GM04504 (cell line): ENCODE results near the gene PCSK5.

Experiments used
- DNase-seq: peaks from one replicate; pipeline ENCODE4 v3.0.0-alpha.2; 2012; ENCODE audit warnings: low read depth

The PCSK5 gene

GRCh38 chr9:76191493-76191892 is 301.0 kb downstream of the PCSK5 start:
- DNase-seq: no peak

DNA sequence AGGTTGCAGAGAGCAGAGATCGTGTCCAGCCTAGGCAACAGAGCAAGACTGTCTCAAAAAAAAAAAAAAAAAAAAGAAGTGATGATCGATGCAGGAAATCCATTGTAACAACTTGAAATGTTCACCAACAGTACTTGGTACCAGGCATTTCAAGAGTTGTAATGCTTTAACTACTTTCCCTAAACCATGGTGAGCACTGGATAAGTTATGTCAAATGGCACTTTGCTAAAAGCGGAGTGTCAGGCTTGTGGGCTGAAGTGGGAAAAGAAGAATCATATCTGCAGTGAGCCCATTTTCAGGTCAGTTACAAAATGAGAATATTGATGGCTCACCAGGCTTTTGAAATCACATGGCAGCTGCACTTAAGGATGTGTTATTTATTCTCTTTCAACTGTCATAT is 301.5 kb downstream of the PCSK5 start:
- no peak for DNase-seq

- DNase-seq: no peak
Measured at GRCh38 chr9:76194896-76195295, 304.4 kb downstream of the PCSK5 start.

DNA sequence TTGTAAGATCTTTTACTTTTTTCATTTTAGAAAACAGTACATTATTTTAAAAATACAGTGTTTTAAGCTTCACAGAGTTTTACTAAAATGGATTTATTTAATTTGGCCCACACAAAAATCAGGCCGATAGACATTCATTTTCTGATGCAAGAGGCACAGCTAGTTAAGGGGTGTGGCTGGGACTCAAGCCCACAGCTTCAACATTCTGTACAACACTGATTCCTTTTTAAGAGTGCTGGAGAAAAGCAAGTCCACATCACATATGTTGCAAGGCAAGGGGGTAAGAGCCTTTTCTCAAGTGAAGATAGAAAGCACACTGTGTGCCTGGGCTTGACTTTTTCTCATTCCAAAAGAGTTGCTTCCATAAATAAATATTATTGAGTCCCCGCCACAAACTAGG is 307.9 kb downstream of the PCSK5 start:
- DNase-seq: no peak

- DNase-seq: no peak
Measured at GRCh38 chr9:76200315-76200714, 309.8 kb downstream of the PCSK5 start.

GRCh38 chr9:76200745-76201144 is 310.3 kb downstream of the PCSK5 start:
- no peak for DNase-seq

- no peak for DNase-seq
Measured at GRCh38 chr9:76203373-76203772, 312.9 kb downstream of the PCSK5 start.

GRCh38 chr9:76206821-76207220 is 316.3 kb downstream of the PCSK5 start:
- DNase-seq: no peak

DNA sequence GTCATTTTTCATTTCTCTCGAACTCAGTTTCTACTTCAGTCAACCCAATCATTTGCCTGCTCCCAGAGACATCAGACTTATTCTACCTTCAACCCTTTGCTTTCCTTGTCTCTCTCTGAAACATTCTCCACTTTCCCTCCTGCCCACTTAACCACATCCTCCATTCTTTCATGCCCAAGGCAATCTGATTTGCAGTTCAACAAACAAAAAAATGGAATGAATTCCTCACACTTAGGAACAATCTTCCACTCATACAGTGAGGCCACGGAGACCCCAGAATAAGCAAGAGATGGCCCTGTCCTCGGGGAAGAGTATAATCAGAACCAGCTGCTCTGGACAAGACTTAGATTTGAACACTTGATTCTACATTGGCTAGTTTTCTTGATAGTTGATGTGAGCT is 323.3 kb downstream of the PCSK5 start:
- no peak for DNase-seq

DNA sequence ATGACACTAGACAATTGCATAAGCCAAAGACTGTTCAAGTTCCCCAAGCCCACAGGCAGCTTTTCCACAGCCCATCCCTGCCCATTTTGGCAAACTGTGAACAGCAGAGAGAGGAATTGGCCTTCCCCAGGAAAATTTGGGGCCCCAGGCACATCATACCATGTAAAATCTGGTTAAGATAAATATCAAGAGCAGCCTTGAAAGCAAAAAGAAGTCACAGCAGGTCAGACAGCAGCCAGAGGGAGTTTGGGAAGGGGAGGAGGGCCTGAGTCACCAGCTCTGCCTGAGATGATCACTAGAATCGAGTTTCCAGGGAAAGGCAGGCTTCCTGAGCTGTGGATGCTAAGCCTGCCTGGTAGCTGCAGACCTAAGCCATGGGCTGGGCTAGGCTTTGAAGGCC is 324.6 kb downstream of the PCSK5 start:
- peak; percentile 59 for DNase-seq

- peak; percentile 72 for DNase-seq
Measured at GRCh38 chr9:76216161-76216649, 325.7 kb downstream of the PCSK5 start.

DNA sequence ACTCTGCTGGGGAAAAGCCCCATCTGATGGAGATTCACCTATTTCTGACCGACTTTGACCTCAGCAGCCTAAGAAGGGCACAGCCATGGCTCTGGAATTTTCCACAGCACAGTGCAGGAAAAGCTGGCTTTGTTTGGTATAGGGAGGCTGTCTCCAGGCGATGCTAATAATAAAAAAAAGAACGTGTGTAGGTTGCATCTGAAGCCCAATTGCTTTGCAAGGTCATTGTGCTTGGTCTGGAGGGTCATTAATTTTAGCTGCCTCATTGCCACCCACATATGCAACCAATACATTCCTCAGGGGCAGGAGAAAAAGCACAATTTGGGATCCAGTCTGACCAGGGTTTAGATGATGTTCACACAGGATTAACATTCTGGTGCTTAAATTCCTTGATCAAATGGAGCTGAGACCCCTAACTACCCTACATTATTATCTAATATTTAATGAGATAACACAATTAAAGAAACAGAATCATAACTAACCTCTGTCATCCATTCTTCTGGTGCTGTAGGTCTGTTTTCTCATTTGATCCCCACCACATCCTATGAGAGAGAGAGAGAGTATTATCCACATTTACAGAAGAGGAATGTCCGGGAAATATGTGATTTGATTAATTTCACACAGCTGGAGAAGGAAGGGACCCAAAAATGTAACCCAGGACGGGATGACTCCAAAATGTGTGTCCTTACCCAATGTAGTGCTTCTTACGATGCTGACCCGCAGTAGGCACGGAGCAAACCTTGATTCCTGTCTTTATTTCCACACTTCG is 327.8 kb downstream of the PCSK5 start:
- DNase-seq: no peak

GRCh38 chr9:76218886-76219445 is 328.5 kb downstream of the PCSK5 start:
- no peak for DNase-seq

- no peak for DNase-seq
Measured at GRCh38 chr9:76219560-76220151, 329.2 kb downstream of the PCSK5 start.

- DNase-seq: no peak
Measured at GRCh38 chr9:76221423-76221822, 330.9 kb downstream of the PCSK5 start.

DNA sequence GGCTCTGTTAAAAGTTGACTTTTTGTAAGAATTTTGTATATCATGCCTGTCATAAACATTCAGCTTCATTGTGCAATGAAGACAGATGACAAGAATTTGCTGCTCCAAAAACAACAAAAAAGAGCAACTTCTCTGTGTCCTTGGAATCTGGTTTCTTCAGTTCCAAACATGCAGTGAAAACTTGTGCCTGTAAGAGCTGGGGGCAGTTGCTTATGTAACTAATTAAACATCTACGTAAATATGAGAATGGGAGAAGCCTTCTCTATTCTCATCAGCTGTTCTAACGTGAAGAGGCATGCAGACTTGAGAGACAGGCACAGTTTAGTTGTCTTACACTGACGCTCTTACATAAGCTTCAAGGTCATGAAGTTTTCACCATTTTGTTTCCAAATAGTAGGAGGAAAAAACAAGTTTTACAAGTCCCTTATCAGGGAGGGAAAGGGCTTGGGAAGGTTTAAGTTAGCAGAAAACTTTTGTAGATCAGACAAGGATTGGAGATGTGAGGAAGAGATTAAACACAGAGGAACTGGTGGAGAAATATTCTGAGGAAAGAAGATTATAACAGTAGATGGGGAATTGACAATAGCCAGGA is 333.4 kb downstream of the PCSK5 start:
- DNase-seq: no peak

- no peak for DNase-seq
Measured at GRCh38 chr9:76227156-76227555, 336.7 kb downstream of the PCSK5 start.

DNA sequence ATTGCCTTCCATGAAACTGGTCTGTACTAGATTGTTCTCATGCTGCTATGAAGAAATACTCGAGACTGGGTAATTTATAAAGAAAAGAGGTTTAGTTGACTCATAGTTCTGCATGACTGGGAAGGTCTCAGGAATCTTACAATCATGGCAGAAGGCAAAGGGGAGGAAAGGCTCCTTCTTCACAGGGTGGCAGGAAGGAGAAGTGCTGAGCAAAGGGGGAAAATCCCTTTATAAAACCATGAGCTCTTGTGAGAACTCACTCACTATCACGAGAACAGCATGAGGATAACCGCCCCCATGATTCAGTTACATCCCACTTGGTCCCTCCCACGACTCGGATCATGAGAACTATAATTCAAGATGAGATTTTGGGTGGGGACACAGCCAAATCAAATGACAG is 340.5 kb downstream of the PCSK5 start:
- no peak for DNase-seq

DNA sequence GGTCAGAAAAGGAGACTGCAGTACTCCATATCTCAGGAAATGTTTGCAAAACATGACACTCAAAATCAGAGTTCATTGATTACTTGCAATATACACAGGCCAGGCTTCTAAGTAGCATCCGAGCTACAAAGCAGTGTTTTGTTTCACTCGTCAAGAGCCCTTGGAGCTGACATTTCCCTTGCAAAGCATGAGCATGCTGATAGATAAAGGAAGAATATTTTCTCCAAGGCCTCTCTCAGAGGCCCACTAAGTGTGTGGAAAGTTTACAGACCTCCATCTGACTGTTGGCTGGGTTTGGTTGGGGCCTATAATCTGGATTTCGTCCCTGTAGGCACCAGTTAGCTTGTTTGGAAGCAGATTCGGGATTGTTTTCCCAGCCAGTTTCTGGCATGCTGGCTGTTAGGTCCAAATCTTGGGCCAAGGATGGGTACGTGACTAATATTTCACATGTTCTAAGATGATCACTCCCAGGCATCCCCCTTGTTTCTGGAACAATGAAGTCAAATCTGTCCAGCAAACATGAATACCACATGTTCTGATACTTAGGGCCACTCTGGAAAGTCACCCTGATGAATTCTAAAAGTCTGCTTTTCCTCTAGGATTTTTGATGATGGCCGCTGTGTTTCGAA is 342.5 kb downstream of the PCSK5 start:
- no peak for DNase-seq

GRCh38 chr9:76240578-76240977 is 350.1 kb downstream of the PCSK5 start:
- DNase-seq: no peak

DNA sequence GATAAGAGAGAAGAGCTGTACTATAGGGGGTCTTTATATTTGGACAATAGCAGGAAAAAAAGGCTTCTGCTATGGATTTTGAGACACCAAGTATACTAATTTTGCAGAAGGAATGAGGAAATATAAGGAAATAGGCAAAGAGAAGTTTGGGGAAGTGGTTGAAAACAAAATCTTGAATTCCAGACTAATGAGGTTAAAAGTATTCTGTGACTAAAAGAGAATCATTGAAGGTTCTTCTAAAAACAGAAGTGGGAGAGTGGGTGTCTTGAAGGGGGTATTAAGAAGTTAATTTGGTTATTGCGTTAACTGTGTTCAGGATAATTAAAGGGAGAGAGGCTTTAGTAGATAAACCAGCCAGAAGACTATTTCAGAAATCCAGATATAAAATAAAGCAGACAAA is 355.0 kb downstream of the PCSK5 start:
- no peak for DNase-seq

DNA sequence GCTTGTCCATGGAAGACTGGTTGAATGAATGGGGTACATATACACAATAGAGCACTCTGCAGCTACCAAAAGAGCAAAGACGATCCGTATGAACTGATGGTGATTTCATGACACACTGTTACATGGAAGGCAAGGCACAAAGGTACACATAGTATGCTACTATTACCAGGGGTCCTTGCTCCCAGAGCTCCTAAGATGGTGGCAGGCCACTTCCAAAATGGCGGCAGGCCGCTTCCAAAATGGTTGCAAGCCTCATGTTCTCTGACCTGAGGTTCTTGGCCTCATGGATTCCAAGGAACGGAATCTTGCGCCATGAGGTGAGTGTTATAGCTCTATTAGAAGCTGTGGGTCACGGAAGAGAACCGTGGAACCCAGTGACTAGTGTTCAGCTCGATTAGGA is 356.2 kb downstream of the PCSK5 start:
- no peak for DNase-seq

GRCh38 chr9:76247426-76247825 is 357.0 kb downstream of the PCSK5 start:
- no peak for DNase-seq
